Neuronal stem cell (in vitro differentiated cells): ENCODE results near the gene CRYBG2.
A peak's percentile ranks its signal among the peaks of the same experiment; 100 is the strongest.

Source experiments
- DNase-seq: peaks from one replicate; pipeline ENCODE4 v3.0.0-alpha.2; 2013; ENCODE audit warnings: low spot score
- H2AFZ ChIP-seq: one replicate; pipeline ENCODE4 v1.6.1; 2013; ENCODE audit warnings: mild to moderate bottlenecking, low read length, inconsistent platforms
- H2AK5ac ChIP-seq: 2 replicates; pipeline ENCODE4 v1.6.1; 2013; ENCODE audit warnings: low read depth, mild to moderate bottlenecking, inconsistent platforms, low read length, moderate library complexity, mixed read lengths
- H2BK120ac ChIP-seq: 2 replicates; pipeline ENCODE4 v1.6.1; 2013; ENCODE audit warnings: low read depth, mild to moderate bottlenecking, inconsistent platforms, low read length, moderate library complexity, mixed read lengths
- H2BK12ac ChIP-seq: one replicate; pipeline ENCODE4 v1.6.1; 2013; ENCODE audit warnings: low read length, inconsistent platforms
- H2BK15ac ChIP-seq: 2 replicates; pipeline ENCODE4 v1.6.1; 2013; ENCODE audit warnings: mild to moderate bottlenecking, low read length, inconsistent platforms, mixed read lengths
- H2BK5ac ChIP-seq: one replicate; pipeline ENCODE4 v1.6.1; 2013; ENCODE audit warnings: inconsistent platforms, mild to moderate bottlenecking, low read length, moderate library complexity
- H3K14ac ChIP-seq: one replicate; pipeline ENCODE4 v1.6.1; 2013; ENCODE audit warnings: low read length, inconsistent platforms
- H3K18ac ChIP-seq: 2 replicates; pipeline ENCODE4 v1.6.1; 2013; ENCODE audit warnings: low read length, inconsistent platforms
- H3K23ac ChIP-seq: 2 replicates; pipeline ENCODE4 v1.6.1; 2013; ENCODE audit warnings: low read depth, mild to moderate bottlenecking, mixed read lengths, low read length, inconsistent platforms; ENCODE audit not compliant: poor library complexity
- H3K27ac ChIP-seq: replicated peaks from 3 replicates; pipeline ENCODE4 v1.5.1; 2013; ENCODE audit warnings: low read length, inconsistent platforms
- H3K27me3 ChIP-seq, 3 experiments: 2 replicates each; pipeline ENCODE4 v1.6.1; 2013; ENCODE audit warnings: low read length in 3 of 3, mild to moderate bottlenecking in 2 of 3, inconsistent platforms in 1 of 3, low read depth in 1 of 3, mixed read lengths in 1 of 3, moderate library complexity in 1 of 3; ENCODE audit not compliant: control insufficient read depth in 3 of 3, insufficient read depth in 3 of 3
- H3K36me3 ChIP-seq, 2 donors: replicated peaks in 1 of 2; 2 replicates each; pipeline ENCODE4 v1.6.1; 2013; ENCODE audit warnings: low read length in 2 of 2; ENCODE audit not compliant: control insufficient read depth in 2 of 2, insufficient read depth in 2 of 2
- H3K4ac ChIP-seq: 2 replicates; pipeline ENCODE4 v1.6.1; 2013; ENCODE audit warnings: inconsistent platforms, mild to moderate bottlenecking, low read length, moderate library complexity
- H3K4me1 ChIP-seq, 2 donors: 1 replicate in 1 of 2; 2 replicates in 1 of 2; pipeline ENCODE4 v1.6.1; 2013; ENCODE audit warnings: low read length in 2 of 2, low read depth in 1 of 2; ENCODE audit not compliant: control insufficient read depth in 2 of 2, insufficient read depth in 1 of 2
- H3K4me2 ChIP-seq: one replicate; pipeline ENCODE4 v1.6.1; 2013; ENCODE audit warnings: mild to moderate bottlenecking, low read length, inconsistent platforms; ENCODE audit not compliant: insufficient read depth, poor library complexity, severe bottlenecking
- H3K4me3 ChIP-seq, 2 donors: 2 replicates each; pipeline ENCODE4 v1.5.1; 2013; ENCODE audit warnings: low read length in 2 of 2, mild to moderate bottlenecking in 2 of 2, inconsistent platforms in 1 of 2, moderate library complexity in 1 of 2
- H3K79me1 ChIP-seq: one replicate; pipeline ENCODE4 v1.6.1; 2013; ENCODE audit warnings: low read depth, mild to moderate bottlenecking, inconsistent platforms, low read length, moderate library complexity
- H3K9ac ChIP-seq: one replicate; pipeline ENCODE4 v1.6.1; 2013; ENCODE audit warnings: mild to moderate bottlenecking, low read depth, low read length, inconsistent platforms; ENCODE audit not compliant: poor library complexity
- H3K9me3 ChIP-seq, 2 donors: replicated peaks in 1 of 2; 2 replicates each; pipeline versions ENCODE3 to v1.6.1; 2013; ENCODE audit warnings: low read length in 2 of 2, mild to moderate bottlenecking in 2 of 2, inconsistent platforms in 1 of 2, low read depth in 1 of 2, mixed read lengths in 1 of 2, moderate library complexity in 1 of 2; ENCODE audit not compliant: control insufficient read depth in 2 of 2, insufficient read depth in 1 of 2
- H4K8ac ChIP-seq: one replicate; pipeline ENCODE4 v1.6.1; 2013; ENCODE audit warnings: low read depth, mild to moderate bottlenecking, inconsistent platforms, low read length, moderate library complexity
- H4K91ac ChIP-seq: one replicate; pipeline ENCODE4 v1.6.1; 2013; ENCODE audit warnings: low read length, low read depth, mild to moderate bottlenecking, inconsistent platforms; ENCODE audit not compliant: poor library complexity
- WGBS, 2 donors: extraction: QIAGEN DNeasy Blood & Tissue Kit; methylation state at CpG; one replicate each; pipeline ENCODE4 v1.1.7; 2013; ENCODE audit warnings: missing lambda C conversion rate in 2 of 2, mixed read lengths in 1 of 2; ENCODE audit not compliant: insufficient read length in 2 of 2, insufficient replicate concordance in 1 of 2; ENCODE audit errors: extremely low coverage in 2 of 2; 5-methylcytosine and 5-hydroxymethylcytosine counted together

CRYBG2 gene

GRCh38 chr1:26306290-26307229, 47.4 kb downstream of the CRYBG2 start, which contains the start of gene UBXN11:
Gene UBXN11, minus strand, starts transcription at chr1:26306636. Its CDS starts 3,753 bp downstream, at chr1:26302883.
- no CpG with 5 or more reads among the region's 51 CpGs for WGBS, 2 donors
- Histone ChIP-seq H3K4me1 (peaks cover 5% of the 10 kb centered on the region in 2 donors), H3K9ac (peak within 1 kb of the TSS; percentile 97), H2BK12ac (no peak within 1 kb of the TSS), H3K79me1 (peaks cover 3% of the 10 kb centered on the region), H3K23ac (peak within 1 kb of the TSS; percentile 8), H3K4me2 (peak within 1 kb of the TSS; percentile 92), H2AK5ac (no peak within 1 kb of the TSS), H3K27me3 (no peaks in the 10 kb centered on the region), H2BK120ac (no peak within 1 kb of the TSS), H3K36me3 (no peaks in the 10 kb centered on the region), H3K4ac (no peak within 1 kb of the TSS), H2BK15ac (peak within 1 kb of the TSS; percentile 64), H2AFZ (peak within 1 kb of the TSS; percentile 92), H3K18ac (peak within 1 kb of the TSS; percentile 94), H4K8ac (no peak within 1 kb of the TSS), H3K4me3 (peak within 1 kb of the TSS; percentile 78 to 90), H3K27ac (no peak within 1 kb of the TSS), H2BK5ac (no peak within 1 kb of the TSS), H4K91ac (no peak within 1 kb of the TSS), H3K9me3 (no peaks in the 10 kb centered on the region), H3K14ac (no peak within 1 kb of the TSS)
- DNase-seq = peak; percentile 93

DNA sequence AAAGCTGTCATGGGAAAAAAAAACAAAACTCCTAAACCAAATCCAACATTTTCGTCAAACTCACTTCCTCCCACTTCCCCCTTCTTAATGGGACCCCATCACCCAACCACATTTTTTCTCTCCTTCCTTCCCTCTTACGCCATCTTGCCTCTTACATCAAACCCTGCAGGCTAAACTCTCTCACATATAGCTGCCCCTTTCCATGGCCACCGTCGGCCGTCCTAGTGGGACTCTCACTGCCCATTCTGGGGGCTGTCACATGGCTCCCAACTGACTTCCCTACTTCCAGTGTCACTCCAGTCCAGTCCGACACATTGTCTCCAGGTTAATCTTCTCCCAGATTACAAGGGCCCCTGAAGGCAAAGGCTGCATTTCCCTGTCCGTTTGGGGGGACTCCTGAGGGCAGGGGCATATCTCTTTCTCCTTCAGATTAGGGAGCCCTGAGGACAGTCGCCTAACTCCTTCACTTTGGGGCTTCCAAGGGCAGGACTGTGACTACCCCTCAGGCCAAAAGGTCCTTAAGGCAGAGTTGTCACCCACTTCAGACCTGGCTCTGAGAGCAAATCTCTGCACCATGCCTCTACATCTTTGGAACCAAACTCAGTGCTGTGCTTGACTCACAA, 48.2 kb downstream of the CRYBG2 start:
- Histone ChIP-seq H3K36me3 (no peaks in the 10 kb centered on the region), H2BK15ac (no peak overlapping the region), H3K14ac (no peak overlapping the region), H2BK5ac (no peak overlapping the region), H3K79me1 (peaks cover 3% of the 10 kb centered on the region), H4K91ac (no peak overlapping the region), H3K23ac (no peak overlapping the region), H2BK12ac (no peak overlapping the region), H2BK120ac (no peak overlapping the region), H2AK5ac (no peak overlapping the region), H3K9ac (peak overlapping the region; percentile 97), H3K27me3 (no peaks in the 10 kb centered on the region), H3K4me1 (peaks cover 5% of the 10 kb centered on the region in 2 donors), H3K4me2 (peak overlapping the region; percentile 92), H2AFZ (peak overlapping the region; percentile 92), H3K18ac (no peak overlapping the region), H3K4ac (no peak overlapping the region), H3K4me3 (peak overlapping the region; percentile 78 to 90), H3K9me3 (no peaks in the 10 kb centered on the region), H3K27ac (no peak overlapping the region), H4K8ac (no peak overlapping the region)
- DNase-seq = no peak
- 100% methylated on average over 1 of the region's 8 CpGs for WGBS, 2 donors

DNA sequence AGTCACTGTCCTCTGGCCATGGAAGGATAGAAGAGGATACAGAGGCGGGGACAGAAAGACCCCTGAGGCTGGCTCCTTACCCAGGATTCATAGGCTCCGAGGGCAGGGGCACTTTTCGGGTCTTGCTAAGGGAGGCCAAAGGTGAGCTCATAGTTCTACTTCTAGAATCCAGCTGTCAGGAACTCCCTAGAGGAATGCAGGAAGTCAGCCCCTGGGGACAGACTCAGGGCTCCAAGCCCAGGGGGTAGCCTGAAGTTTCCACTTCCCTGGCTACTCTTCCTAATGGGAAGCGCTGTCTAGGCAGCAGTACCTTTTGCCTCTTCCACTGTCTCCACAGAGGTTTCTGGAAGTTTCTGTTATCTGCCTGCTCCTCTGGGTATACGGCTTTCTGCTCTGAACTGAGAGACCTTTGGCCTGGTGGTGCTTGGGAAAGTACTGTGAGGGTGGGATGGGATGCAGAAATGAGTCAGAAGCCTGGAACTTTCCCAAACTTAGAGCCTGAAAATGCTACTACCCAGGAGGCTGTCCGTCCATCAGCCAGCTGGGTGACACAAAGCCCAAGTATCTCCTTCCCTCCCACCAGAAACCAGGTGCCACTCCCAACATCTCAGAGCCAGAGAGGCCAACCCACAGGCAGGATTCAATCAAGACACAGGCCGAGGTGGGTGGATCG, 51.1 kb downstream of the CRYBG2 start:
- Histone ChIP-seq H2BK15ac (no peak overlapping the region), H3K27me3 (no peaks in the 10 kb centered on the region), H4K91ac (no peak overlapping the region), H3K36me3 (no peaks in the 10 kb centered on the region), H3K4me1 (peaks cover 5% of the 10 kb centered on the region in 2 donors), H3K4ac (no peak overlapping the region), H2BK12ac (no peak overlapping the region), H3K79me1 (peaks cover 5% of the 10 kb centered on the region), H3K23ac (no peak overlapping the region), H3K18ac (no peak overlapping the region), H3K27ac (no peak overlapping the region), H3K9me3 (no peaks in the 10 kb centered on the region), H3K4me2 (no peak overlapping the region), H2AFZ (no peak overlapping the region), H3K4me3 (no peak overlapping the region), H4K8ac (no peak overlapping the region), H3K14ac (no peak overlapping the region), H2BK120ac (no peak overlapping the region), H2AK5ac (no peak overlapping the region), H3K9ac (no peak overlapping the region), H2BK5ac (no peak overlapping the region)
- no peak for DNase-seq
- WGBS, 2 donors = no CpG with 5 or more reads among the region's 8 CpGs
